Measurements from ENCODE around the gene AHNAK.
"Not testable (repeated sequence)": the region's sequence is repeated elsewhere in the genome, so short reads cannot be mapped to it uniquely, and the experiment has no call there.

AHNAK gene

DNA sequence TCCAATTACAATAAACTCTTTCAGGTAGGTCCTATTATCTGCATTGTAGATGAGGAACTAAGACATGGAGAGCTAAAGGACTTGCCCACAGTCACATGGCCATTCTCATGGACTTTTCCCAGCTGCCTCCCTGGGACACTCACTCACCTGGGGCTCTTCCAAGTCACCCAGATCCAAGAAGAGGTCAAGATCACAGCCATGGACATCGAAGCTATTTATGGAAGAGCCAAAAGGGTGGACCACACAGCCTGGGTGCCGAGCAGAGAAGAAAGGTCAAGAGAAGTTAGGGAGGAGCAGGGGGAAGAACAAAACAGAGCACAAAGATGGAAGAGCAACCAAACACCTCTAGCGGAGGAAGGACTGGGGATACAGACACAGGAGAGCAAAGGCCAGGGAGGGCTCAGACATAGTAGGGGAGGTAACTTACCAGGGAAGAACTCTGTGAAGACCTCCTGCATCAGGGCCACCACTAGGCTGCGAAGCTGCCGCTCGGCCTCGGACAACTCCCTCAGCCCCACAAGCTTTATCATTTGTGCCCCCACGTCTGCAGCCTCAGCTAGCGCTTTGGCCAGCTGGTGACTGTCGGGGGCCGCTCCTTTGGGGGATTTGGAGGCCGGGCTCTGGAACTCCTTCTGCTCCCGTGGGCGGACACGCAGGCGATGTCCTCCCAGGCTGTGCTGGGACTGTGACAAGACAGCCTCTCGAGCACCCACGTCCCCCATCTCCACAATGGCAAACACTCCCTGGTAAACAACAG, 34.5 kb upstream of the AHNAK start:
- DNase-seq (ENCODE audit: insufficient read length) = no peak
- FAIRE-seq = no peak
- TF ChIP-seq TAF1 (IDR thresholded peaks at IDR 0.05; ENCODE audit: borderline replicate concordance, low read depth, low read length) (no peak), POLR2AphosphoS5 (IDR thresholded peaks at IDR 0.05; ENCODE audit: low read depth, low read length) (no peak)

DNA sequence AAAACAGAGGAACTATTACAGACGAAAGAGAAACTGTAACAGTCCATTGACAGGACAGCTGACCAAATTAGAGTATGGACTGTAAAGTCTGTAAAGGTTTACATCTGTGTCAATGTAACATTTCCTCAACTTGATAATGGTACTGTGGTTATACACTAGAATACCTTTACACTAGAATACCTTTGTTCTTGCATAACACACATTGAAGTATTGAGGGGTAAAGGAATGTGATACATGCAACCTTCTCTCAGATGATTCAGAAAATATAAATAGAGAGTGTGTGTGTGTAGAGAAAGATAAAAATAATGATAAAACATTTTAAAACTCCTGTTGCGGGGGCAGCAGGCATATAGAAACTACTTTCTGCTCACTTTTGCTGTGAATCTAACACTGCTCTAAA, 32.6 kb upstream of the AHNAK start:
- no peak for DNase-seq (ENCODE audit: insufficient read length)
- TF ChIP-seq POLR2AphosphoS5 (IDR thresholded peaks at IDR 0.05; ENCODE audit: low read depth, low read length) (no peak), TAF1 (IDR thresholded peaks at IDR 0.05; ENCODE audit: borderline replicate concordance, low read depth, low read length) (no peak), POLR2A (IDR thresholded peaks at IDR 0.05; ENCODE audit: low read depth, low read length) (no peak)
- no peak for FAIRE-seq

DNA sequence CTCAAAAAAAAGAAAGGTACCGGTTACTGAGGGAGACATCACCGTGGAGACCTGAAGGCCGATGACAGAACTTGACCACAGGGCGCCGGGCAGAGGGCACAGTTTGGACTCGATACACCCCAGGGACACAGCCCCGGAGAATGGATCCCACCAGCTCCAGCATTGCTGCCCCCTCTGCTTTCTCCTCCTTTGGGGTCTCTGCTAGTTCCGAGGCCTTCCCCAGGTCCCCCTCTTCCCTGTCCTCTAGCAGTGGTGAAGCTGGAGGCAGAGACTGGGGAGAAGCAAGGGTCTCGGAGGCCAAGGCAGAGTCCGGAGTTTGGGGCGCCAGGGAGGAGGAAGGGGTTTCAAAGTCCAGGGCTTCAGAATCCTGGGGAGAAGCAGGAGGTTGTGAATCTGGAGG, 31.9 kb upstream of the AHNAK start:
- no peak for TF ChIP-seq TAF1 (IDR thresholded peaks at IDR 0.05; ENCODE audit: borderline replicate concordance, low read depth, low read length)
- no peak for TF ChIP-seq POLR2AphosphoS5 (IDR thresholded peaks at IDR 0.05; ENCODE audit: low read depth, low read length)
- no peak for TF ChIP-seq POLR2A (IDR thresholded peaks at IDR 0.05; ENCODE audit: low read depth, low read length)
- no peak for FAIRE-seq
- no peak for DNase-seq (ENCODE audit: insufficient read length)

DNA sequence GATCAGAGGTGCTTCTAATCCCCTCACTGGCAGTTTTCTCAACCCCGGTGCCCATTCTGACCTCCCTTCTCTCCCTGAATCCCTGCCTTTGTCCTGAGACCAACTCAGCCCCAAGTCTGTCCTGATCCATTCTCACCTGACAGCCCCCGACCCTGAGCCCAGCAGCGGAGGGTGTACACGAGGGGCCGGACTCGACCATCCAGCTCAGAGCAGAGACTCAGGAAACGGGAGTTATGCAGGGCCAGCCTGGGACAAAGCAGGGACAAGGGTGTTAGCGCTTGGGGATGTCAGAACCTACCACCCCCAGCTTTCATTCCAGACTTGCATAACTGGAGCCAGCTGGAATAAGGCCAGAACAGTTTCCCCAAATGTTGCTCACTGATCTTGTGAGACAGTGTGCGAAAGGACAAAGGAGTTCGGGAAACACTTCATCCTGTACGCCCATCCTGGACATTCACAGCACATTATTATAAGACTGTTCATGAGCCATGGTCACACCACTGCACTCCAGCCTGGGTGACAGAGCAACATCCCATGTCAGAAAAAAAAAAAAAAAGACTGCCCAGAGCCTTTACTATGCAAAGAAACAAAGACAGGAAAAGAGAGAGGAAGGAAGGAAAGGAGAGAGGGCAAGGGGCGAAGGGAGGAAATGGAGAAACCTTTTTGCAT, 30.6 kb upstream of the AHNAK start:
- no peak for FAIRE-seq
- TF ChIP-seq POLR2A (IDR thresholded peaks at IDR 0.05; ENCODE audit: low read depth, low read length) = no peak
- TF ChIP-seq TAF1 (IDR thresholded peaks at IDR 0.05; ENCODE audit: borderline replicate concordance, low read depth, low read length) = no peak
- no peak for TF ChIP-seq POLR2AphosphoS5 (IDR thresholded peaks at IDR 0.05; ENCODE audit: low read depth, low read length)
- no peak for DNase-seq (ENCODE audit: insufficient read length)

DNA sequence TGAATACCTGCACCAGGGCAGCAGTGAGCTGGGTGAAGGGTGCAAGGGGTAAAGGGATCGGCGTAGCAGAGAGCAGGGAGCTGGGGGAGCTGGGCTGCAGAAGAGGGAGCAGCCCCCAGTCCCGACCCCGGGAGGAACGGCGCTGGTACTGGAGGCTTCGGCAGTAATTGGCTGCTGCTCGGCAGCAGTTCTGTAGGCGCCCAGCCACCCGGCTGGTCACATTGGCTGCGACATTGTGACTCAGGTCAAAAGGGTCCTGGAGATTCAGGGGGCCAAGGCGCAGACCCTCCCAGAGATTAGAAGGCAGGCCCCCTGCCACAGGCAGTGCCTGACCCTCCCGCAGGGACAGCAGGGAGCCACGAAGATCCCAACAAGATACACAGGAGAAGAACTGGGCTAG, 29.2 kb upstream of the AHNAK start:
- TF ChIP-seq TAF1 (IDR thresholded peaks at IDR 0.05; ENCODE audit: borderline replicate concordance, low read depth, low read length) (no peak), POLR2A (IDR thresholded peaks at IDR 0.05; ENCODE audit: low read depth, low read length) (no peak), POLR2AphosphoS5 (IDR thresholded peaks at IDR 0.05; ENCODE audit: low read depth, low read length) (no peak)
- FAIRE-seq = no peak
- no peak for DNase-seq (ENCODE audit: insufficient read length)

DNA sequence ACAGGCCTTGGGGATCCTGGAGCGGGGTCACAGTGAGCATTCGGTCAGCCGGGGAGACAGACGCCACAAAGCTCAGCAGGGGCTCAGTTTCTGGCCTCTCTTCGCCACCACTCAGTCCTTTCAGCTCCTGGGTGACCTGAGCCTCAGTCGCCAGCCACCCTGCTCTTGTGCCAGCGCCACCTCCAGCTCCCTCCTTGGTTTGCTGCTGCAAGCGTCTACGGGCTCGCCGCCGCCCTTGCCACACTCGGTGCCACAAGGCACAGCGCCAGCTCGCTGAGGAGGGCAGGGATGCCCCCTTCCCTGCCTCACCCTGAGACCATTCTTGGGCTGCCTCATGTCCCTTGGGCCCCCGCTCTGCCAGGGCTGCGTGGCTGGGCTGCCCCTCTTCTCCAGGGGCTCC, 28.6 kb upstream of the AHNAK start:
- no peak for TF ChIP-seq POLR2A (IDR thresholded peaks at IDR 0.05; ENCODE audit: low read depth, low read length)
- TF ChIP-seq TAF1 (IDR thresholded peaks at IDR 0.05; ENCODE audit: borderline replicate concordance, low read depth, low read length) = no peak
- TF ChIP-seq POLR2AphosphoS5 (IDR thresholded peaks at IDR 0.05; ENCODE audit: low read depth, low read length) = no peak
- DNase-seq (ENCODE audit: insufficient read length) = no peak
- FAIRE-seq = no peak

DNA sequence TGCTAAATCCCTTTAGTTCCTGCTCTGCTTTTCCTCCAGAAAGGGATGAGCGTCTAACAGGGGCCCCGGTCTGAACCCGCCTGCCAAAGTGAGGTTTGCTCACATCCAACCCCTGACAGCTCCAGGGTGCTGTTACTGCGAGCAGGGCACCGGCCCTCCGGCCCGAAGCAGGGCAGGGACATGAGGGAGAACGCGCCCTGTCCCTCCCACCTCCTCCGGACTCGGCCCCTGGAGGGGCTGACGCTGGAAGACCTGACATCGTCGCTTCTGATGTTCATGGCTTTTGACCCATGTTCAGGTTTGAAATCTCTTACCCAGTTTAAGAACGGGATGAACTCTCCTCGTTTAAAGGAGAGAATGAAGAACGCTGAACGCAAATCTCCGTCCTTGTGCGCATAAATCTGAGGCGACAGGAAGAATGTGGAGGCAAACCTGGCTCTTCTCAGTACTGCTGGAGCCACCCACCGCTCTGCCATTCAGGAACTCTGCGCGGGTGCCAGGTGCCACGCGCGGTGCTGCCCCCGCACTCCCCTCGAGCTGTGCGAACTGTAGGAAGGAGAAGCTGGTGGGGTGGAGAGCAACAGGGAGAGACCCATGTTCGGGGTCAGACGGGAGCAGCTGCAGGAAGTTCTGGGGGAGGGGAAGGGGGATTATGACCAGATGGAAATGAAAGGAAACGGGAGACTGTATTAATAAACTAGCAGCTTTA, 27.9 kb upstream of the AHNAK start:
- TF ChIP-seq TAF1 (IDR thresholded peaks at IDR 0.05; ENCODE audit: borderline replicate concordance, low read depth, low read length) = no peak
- TF ChIP-seq POLR2A (IDR thresholded peaks at IDR 0.05; ENCODE audit: low read depth, low read length) = peak; percentile 37; the same call in 1 of the 2 replicates
- 0 out of 2 replicates have a peak, but pooled peaks have one; percentile 37 for TF ChIP-seq POLR2AphosphoS5 (IDR thresholded peaks at IDR 0.05; ENCODE audit: low read depth, low read length)
- FAIRE-seq (peak; percentile 65), DNase-seq (ENCODE audit: insufficient read length) (no peak)

DNA sequence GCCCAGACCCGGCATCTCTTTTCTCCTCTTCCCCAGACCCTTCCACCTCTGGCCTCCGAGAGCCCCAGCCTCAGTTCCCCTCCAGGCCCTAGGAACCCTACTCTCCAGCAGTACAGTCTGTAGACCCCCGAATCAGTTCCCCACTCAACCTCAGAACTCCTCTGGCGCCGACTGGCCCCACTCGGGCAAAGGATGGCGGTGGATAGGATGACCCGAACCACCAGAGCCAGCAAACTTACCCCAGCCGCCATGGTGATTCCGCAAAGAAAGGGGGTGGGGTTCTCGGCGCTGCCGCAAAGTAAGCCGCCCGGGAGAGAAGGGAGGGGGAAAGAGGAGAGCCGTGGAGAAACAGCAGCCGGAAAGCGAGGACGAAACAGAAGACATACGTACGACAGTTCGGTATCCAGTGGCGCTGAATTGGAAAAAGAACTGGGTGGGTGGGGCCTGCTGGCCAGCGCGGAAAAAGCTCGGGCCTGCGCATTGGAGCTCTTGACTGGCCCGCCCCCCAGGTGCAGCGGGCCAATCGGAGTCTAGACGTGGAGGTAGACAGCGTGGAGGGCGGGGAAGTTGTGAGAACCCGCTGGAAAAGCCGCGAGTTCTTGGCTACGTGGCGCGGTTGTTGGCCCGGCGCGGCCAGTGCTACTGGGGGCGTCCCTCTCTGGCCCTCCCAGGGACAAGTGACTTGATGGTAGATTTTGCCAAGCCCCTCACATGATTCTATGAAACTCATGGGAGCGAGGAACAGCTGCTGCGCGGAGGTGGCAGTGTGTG, 27.2 kb upstream of the AHNAK start, which contains the start of gene EEF1G:
Gene EEF1G (minus strand): TSS at position 300 of the 771 bp plus-strand sequence. CDS start 49 bp downstream, at position 251.
- FAIRE-seq (peak; percentile 99), DNase-seq (ENCODE audit: insufficient read length) (peak; percentile 97)
- TF ChIP-seq POLR2AphosphoS5 (IDR thresholded peaks at IDR 0.05; ENCODE audit: low read depth, low read length) (peak; percentile 87), TAF1 (IDR thresholded peaks at IDR 0.05; ENCODE audit: borderline replicate concordance, low read depth, low read length) (peak; percentile 99), POLR2A (IDR thresholded peaks at IDR 0.05; ENCODE audit: low read depth, low read length) (peak; percentile 91)

DNA sequence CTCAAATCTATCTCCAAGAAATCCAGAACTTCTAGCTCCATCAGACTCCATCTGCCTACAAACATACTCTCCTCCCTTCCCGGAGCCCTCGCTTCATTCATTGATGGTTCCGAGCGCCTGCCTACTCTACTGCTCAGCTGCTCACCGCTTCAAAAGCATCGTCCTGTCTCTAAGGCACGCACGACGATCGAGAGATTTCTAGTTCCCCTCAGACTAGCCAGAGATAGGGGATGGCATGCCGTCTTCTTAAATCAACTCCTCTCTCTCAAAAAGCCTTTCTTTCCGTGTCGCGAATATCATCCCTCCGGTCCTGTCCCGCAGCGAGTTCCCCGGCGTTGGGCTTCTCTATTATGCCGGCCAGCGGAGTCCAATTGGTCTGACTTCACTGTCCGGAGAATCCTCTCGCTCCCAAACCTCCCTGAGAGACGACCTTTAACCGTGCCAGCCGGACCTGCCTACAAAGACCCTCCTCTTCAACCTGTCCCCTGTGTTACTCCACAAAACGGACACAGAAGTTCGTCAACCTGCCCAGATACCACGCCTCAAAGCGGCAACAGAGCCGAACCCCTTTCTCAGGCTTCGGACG, 26.5 kb upstream of the AHNAK start:
- DNase-seq (ENCODE audit: insufficient read length) (no peak), FAIRE-seq (peak; percentile 36)
- no peak for TF ChIP-seq POLR2A (IDR thresholded peaks at IDR 0.05; ENCODE audit: low read depth, low read length)
- no peak; the same call in 1 of the 2 replicates for TF ChIP-seq POLR2AphosphoS5 (IDR thresholded peaks at IDR 0.05; ENCODE audit: low read depth, low read length)
- no peak for TF ChIP-seq TAF1 (IDR thresholded peaks at IDR 0.05; ENCODE audit: borderline replicate concordance, low read depth, low read length)

DNA sequence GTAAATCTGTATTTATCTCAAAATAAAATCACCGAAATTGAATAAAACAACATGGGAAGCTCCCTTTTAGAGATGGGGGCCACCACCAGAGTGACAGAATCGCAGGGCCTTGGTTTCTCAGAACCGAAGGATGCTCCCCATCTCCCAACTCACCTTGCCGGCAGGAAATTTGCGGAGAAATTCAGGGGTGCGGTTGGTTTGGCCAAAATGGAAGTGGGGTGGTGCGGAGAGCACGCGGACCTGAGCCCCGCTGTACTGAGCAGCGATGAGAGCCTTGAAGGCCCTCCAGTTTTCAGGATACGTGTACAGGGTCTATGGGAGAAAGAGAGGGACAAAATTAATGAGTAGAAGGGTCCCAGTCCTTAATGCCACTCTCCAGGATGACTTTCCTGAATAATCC, 25.8 kb upstream of the AHNAK start:
- FAIRE-seq = no peak
- TF ChIP-seq POLR2AphosphoS5 (IDR thresholded peaks at IDR 0.05; ENCODE audit: low read depth, low read length) (no peak), TAF1 (IDR thresholded peaks at IDR 0.05; ENCODE audit: borderline replicate concordance, low read depth, low read length) (no peak), POLR2A (IDR thresholded peaks at IDR 0.05; ENCODE audit: low read depth, low read length) (no peak)

DNA sequence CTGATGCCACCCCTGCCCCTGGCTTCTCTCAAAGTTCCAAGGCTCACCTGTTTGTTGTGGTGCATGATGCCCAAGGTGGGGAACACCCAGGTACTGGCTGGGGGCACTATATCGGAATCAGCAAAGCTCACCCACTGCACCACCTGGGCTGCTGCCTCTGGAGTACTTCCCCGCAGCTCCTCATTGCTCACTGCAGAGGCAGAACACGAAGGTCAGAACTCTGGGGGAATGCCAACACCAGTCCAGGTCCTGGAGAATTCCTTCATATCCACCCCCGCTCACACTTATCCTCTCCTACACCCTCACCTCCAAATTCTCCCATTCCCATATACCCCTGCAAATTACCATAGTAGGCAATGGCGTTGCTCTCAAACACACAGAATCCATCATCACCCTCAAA, 24.9 kb upstream of the AHNAK start:
- DNase-seq (ENCODE audit: insufficient read length); FAIRE-seq: not testable (repeated sequence)

More for the DNA sequence above, 25.8 kb upstream of the AHNAK start:
- DNase-seq (ENCODE audit: insufficient read length) = no peak

DNA sequence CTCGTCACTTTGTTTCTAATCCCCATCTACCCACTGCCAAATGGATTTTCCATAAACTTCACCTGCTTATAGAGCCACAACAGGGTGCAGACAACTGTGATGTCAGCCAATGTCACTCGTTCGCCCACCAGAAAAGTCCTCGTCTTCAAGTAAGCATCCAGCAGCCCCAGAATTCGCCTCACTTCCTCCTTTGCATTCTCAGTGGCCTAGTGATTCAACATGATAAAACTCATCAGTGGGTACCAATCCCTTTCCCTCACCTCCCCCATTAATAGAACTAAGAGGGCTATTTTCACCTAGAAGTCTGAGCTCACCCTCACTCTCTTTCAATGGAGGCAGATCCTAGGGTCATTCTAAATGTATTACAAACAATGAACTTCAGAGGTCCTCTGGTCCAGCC, 24.3 kb upstream of the AHNAK start:
- not testable (repeated sequence) for DNase-seq (ENCODE audit: insufficient read length)
- peak; percentile 53 for FAIRE-seq

Data from GM12892 (cell line).